BLaER1 (cell line): ENCODE results near the gene RWDD2A.

ENCODE experiments used
- H3K27ac ChIP-seq: shearing (Covaris generic); formaldehyde crosslinking; 2 replicates; pipeline ENCODE4 v1.8.1; 2022
- H3K27me3 ChIP-seq: shearing (Covaris generic); formaldehyde crosslinking; 2 replicates; pipeline ENCODE4 v1.8.1; 2022
- H3K36me3 ChIP-seq: shearing (Covaris generic); formaldehyde crosslinking; 2 replicates; pipeline ENCODE4 v1.8.1; 2022
- H3K4me1 ChIP-seq: shearing (Covaris generic); formaldehyde crosslinking; 2 replicates; pipeline ENCODE4 v1.8.1; 2022
- H3K4me2 ChIP-seq: shearing (Covaris generic); formaldehyde crosslinking; 2 replicates; pipeline ENCODE4 v1.8.1; 2022
- H3K4me3 ChIP-seq: shearing (Covaris generic); formaldehyde crosslinking; 2 replicates; pipeline ENCODE4 v1.8.1; 2022
- H3K9ac ChIP-seq: shearing (Covaris generic); formaldehyde crosslinking; 2 replicates; pipeline ENCODE4 v1.8.1; 2022
- H3K9me3 ChIP-seq: shearing (Covaris generic); formaldehyde crosslinking; 2 replicates; pipeline ENCODE4 v1.8.1; 2022
- H4K20me1 ChIP-seq: shearing (Covaris generic); formaldehyde crosslinking; 2 replicates; pipeline ENCODE4 v1.8.1; 2022
- Cebpa-rat ChIP-seq: shearing (Covaris generic); IDR thresholded peaks from 2 replicates; pipeline ENCODE4 v1.8.1; 2022

The RWDD2A gene

DNA sequence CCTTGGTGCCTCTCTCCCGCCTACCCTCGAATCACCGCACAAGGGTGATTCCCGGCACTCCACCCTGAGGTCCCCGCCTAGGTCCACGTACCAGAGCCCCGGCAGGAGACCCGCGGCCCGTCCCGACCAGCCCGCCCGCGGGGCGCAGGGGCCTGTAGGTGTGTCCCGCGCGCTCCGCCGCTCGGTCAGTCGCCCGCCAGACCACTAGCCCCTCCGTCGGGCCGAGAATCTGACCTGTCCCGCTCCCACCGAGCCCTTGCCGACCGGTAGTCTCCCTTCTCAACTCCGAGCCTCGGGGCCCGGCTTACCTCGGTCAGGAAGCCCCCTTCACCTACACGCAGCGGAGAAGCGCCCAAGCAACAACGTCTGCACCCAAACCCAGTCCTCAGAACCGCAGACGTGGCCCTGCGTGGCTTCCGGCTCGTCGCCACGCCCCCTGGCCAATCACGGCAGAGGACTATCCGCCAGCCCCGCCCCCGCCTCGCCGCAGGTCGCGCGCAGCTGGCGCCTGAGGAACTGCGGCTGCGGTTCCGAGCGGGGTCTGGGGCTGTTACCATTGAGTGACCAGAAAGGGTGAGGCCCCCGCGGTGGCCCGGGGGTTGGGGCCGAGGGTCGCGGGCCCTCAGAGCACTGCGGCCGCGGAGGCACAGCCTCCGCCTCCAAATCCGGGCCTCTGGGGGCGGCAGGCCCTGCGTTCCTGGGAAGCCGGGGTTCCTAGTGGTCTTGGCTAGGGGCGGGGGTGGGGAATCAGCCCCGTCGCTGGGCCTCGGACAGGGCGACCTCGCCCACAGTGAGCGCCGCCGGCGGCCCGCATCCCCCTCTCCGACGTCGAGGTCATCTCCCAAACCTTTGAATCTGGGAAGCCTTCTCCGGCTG is at the start of gene RWDD2A, which contains the start of gene PGM3:
RWDD2A (plus strand) TSS at position 487 of the 876 bp plus-strand sequence. CDS start 1,095 bp downstream, outside the sequence.
PGM3 (minus strand) TSS at position 395 of the 876 bp plus-strand sequence. CDS start 2,253 bp downstream, outside the sequence.
- no peaks in the 10 kb centered on the region for H3K36me3 ChIP-seq
- TF ChIP-seq Cebpa-rat, result no peak
- peaks cover 7% of the 10 kb centered on the region; the same call in 1 of the 2 replicates for H3K4me1 ChIP-seq
- no peaks in the 10 kb centered on the region for H4K20me1 ChIP-seq
- peak within 1 kb of the TSS; percentile 78 for H3K27ac ChIP-seq
- peak within 1 kb of the TSS; percentile 83 for H3K9ac ChIP-seq
- no peaks in the 10 kb centered on the region for H3K9me3 ChIP-seq
- peak within 1 kb of the TSS; percentile 79 for H3K4me3 ChIP-seq
- H3K27me3 ChIP-seq, result no peaks in the 10 kb centered on the region
- peak within 1 kb of the TSS; percentile 85 for H3K4me2 ChIP-seq

DNA sequence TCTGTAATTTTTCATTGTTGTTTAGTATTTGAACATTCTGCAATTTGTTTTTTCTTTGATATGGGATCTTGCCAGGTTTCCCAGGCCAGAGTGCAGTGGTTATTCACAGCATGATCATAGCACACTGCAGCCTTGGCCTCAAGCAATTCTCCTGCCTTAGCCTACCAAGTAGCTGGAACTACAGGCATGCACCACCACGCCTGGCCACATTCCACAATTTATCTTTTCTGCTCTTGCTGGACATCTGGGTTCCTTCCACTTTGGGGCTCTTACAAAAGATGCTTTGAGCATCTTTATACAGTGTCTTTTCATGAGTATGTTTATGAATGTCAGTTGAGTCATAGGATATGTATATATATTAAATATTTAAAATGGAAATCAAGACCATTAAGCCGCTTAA is 42.0 kb upstream of the RWDD2A start:
- no peaks in the 10 kb centered on the region for H3K9me3 ChIP-seq
- no peak overlapping the region for H3K4me3 ChIP-seq
- no peak overlapping the region for H3K27ac ChIP-seq
- H3K4me2 ChIP-seq, result no peak overlapping the region
- H3K36me3 ChIP-seq, result no peaks in the 10 kb centered on the region
- H3K9ac ChIP-seq, result no peak overlapping the region
- no peak for TF ChIP-seq Cebpa-rat
- no peaks in the 10 kb centered on the region for H3K27me3 ChIP-seq
- H4K20me1 ChIP-seq, result no peaks in the 10 kb centered on the region
- H3K4me1 ChIP-seq, result no peaks in the 10 kb centered on the region

GRCh38 chr6:83152913-83153312 is 40.2 kb upstream of the RWDD2A start:
- no peaks in the 10 kb centered on the region for H3K36me3 ChIP-seq
- H3K9me3 ChIP-seq, result no peaks in the 10 kb centered on the region
- H3K27ac ChIP-seq, result no peak overlapping the region
- TF ChIP-seq Cebpa-rat, result no peak
- H4K20me1 ChIP-seq, result no peaks in the 10 kb centered on the region
- H3K4me2 ChIP-seq, result no peak overlapping the region
- no peak overlapping the region for H3K4me3 ChIP-seq
- no peak overlapping the region for H3K9ac ChIP-seq
- no peaks in the 10 kb centered on the region for H3K4me1 ChIP-seq
- H3K27me3 ChIP-seq, result no peaks in the 10 kb centered on the region

DNA sequence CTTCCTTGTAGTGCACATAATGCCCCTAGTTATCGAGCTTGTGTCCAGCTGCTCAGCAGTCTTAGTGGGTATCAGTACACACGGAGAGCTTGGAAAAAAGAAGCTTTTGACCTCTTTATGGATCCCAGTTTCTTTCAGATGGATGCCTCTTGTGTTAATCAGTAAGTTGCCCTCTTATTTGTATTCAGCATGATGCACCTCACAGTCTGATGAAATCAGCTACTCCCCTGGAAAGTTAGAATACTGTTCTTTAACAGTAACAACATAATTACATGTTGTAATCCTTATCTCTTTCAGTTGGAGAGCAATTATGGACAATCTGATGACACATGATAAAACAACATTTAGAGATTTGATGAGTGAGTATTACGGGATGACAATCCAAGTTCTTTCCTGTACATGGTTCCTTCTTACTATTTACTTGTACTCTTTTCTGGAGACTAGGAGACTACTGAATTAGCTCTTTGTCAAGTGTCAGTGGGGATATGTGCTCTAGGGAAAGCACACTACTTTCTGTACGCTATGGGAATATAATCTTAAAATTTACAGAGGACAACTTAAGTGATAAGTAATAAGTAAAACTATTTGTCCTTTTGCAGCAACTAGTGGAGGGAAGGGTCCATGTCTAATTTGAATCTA is 39.2 kb upstream of the RWDD2A start:
- H3K9ac ChIP-seq, result no peak overlapping the region
- H3K27me3 ChIP-seq, result no peaks in the 10 kb centered on the region
- H3K4me1 ChIP-seq, result no peaks in the 10 kb centered on the region
- H3K4me2 ChIP-seq, result no peak overlapping the region
- no peak overlapping the region for H3K27ac ChIP-seq
- no peaks in the 10 kb centered on the region for H3K36me3 ChIP-seq
- no peak for TF ChIP-seq Cebpa-rat
- H4K20me1 ChIP-seq, result no peaks in the 10 kb centered on the region
- no peak overlapping the region for H3K4me3 ChIP-seq
- H3K9me3 ChIP-seq, result no peaks in the 10 kb centered on the region

GRCh38 chr6:83155794-83156193 is 37.4 kb upstream of the RWDD2A start:
- no peak for TF ChIP-seq Cebpa-rat
- Histone ChIP-seq H4K20me1 (no peaks in the 10 kb centered on the region), H3K9me3 (no peaks in the 10 kb centered on the region), H3K4me3 (no peak overlapping the region), H3K36me3 (no peaks in the 10 kb centered on the region), H3K4me2 (no peak overlapping the region), H3K9ac (no peak overlapping the region), H3K27ac (no peak overlapping the region), H3K27me3 (no peaks in the 10 kb centered on the region), H3K4me1 (no peaks in the 10 kb centered on the region)

DNA sequence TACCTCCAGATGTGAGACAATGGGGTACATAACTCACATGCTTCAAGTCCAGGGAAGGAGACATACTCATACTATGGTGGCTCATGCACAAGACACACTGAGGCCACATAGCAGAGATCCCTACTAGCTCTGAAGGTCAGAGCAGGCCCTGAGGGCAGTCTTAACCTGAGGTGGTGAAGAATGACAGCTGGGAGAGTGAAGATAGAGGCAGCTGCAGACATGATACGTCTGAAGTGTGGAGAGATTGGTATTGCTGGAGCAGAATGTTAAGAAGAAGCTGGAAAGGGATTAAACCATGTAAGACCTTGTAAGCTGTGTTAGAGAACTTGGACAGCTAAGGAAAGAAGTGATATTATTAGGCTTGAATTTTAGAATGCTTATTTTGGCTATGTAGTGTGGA is 33.0 kb upstream of the RWDD2A start:
- Histone ChIP-seq H3K9me3 (no peaks in the 10 kb centered on the region), H3K27ac (no peak overlapping the region), H3K4me1 (no peaks in the 10 kb centered on the region), H3K4me2 (no peak overlapping the region), H3K27me3 (no peaks in the 10 kb centered on the region), H3K4me3 (no peak overlapping the region), H3K36me3 (peaks cover 9% of the 10 kb centered on the region; the same call in 1 of the 2 replicates), H3K9ac (no peak overlapping the region), H4K20me1 (no peaks in the 10 kb centered on the region)
- TF ChIP-seq Cebpa-rat, result no peak

DNA sequence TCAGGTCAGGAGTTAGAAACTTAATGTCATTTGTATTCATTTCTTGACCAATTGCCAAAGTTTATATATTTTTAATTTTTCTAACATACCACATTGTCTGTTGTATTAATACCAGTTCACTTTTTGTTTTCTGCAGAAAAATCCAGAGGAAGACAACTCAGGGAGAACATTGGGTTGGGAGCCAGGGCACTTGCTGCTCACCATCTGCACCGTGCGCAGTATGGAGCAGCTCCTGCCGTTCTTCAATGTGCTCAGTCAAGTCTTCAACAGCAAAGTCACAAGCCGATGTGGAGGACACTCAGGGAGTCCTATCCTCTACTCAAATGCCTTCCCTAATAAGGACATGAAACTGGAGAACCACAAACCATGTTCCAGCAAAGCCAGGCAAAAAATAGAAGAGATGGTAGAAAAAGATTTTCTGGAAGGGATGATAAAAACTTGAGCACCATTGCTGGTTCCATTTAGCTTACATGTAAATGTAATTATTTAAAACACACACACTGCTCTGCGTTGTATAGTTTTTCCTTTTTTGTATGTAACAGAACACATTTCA is 25.4 kb upstream of the RWDD2A start:
- no peak overlapping the region for H3K4me2 ChIP-seq
- no peaks in the 10 kb centered on the region for H4K20me1 ChIP-seq
- no peak overlapping the region for H3K4me3 ChIP-seq
- H3K27ac ChIP-seq, result no peak overlapping the region
- H3K27me3 ChIP-seq, result no peaks in the 10 kb centered on the region
- H3K36me3 ChIP-seq, result peaks cover 70% of the 10 kb centered on the region
- no peaks in the 10 kb centered on the region for H3K4me1 ChIP-seq
- no peak overlapping the region for H3K9ac ChIP-seq
- no peaks in the 10 kb centered on the region for H3K9me3 ChIP-seq
- no peak for TF ChIP-seq Cebpa-rat

- Histone ChIP-seq H3K4me1 (no peaks in the 10 kb centered on the region), H3K4me3 (no peak overlapping the region), H3K4me2 (no peak overlapping the region), H3K9me3 (no peaks in the 10 kb centered on the region), H3K27ac (no peak overlapping the region), H3K36me3 (peaks cover 73% of the 10 kb centered on the region), H3K9ac (no peak overlapping the region), H3K27me3 (no peaks in the 10 kb centered on the region), H4K20me1 (no peaks in the 10 kb centered on the region)
- no peak for TF ChIP-seq Cebpa-rat
Observed at GRCh38 chr6:83168556-83168955, 24.6 kb upstream of the RWDD2A start.

GRCh38 chr6:83169106-83169505 is 24.1 kb upstream of the RWDD2A start:
- no peaks in the 10 kb centered on the region for H4K20me1 ChIP-seq
- H3K4me1 ChIP-seq, result no peaks in the 10 kb centered on the region
- H3K9me3 ChIP-seq, result no peaks in the 10 kb centered on the region
- no peak overlapping the region for H3K9ac ChIP-seq
- no peak overlapping the region for H3K27ac ChIP-seq
- TF ChIP-seq Cebpa-rat, result no peak
- H3K4me3 ChIP-seq, result no peak overlapping the region
- H3K4me2 ChIP-seq, result no peak overlapping the region
- no peaks in the 10 kb centered on the region for H3K27me3 ChIP-seq
- peaks cover 75% of the 10 kb centered on the region for H3K36me3 ChIP-seq

DNA sequence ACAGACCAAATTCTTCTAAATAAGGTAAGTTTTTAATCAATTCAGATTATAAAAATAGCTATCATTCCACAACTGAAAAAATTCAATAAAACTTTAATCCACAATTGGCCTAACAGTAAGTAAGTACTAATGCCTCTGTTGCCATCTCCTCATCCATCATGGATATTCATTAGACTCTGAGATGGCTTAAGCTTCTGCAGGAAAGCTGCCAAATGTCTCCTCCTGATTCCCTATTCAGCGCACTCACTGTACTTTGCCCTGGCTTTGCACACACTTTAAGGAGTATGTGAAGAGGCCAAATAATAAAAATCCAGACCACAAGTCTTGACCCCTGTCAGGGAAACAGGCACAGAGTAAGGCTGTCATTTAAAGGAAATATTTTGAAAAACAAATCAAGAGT is 23.6 kb upstream of the RWDD2A start:
- H4K20me1 ChIP-seq, result no peaks in the 10 kb centered on the region
- no peak for TF ChIP-seq Cebpa-rat
- H3K9ac ChIP-seq, result no peak overlapping the region
- H3K36me3 ChIP-seq, result peaks cover 73% of the 10 kb centered on the region
- H3K9me3 ChIP-seq, result no peaks in the 10 kb centered on the region
- H3K4me2 ChIP-seq, result no peak overlapping the region
- no peaks in the 10 kb centered on the region for H3K4me1 ChIP-seq
- H3K27ac ChIP-seq, result no peak overlapping the region
- H3K27me3 ChIP-seq, result no peaks in the 10 kb centered on the region
- H3K4me3 ChIP-seq, result no peak overlapping the region
